ENCODE data around the gene OR9A4.
"Not testable (repeated sequence)": the region's sequence is repeated elsewhere in the genome, so short reads cannot be mapped to it uniquely, and the experiment has no call there.

Gene OR9A4

GRCh38 chr7:141916099-141916498 lies at the start of gene OR9A4:
Gene OR9A4, plus strand, starts transcription at chr7:141916399. Its CDS starts 2,477 bp downstream, at chr7:141918876.
- intact Hi-C loops (cut with DNase I) = no loop called here
- DNase-seq = no peak

GRCh38 chr7:141866974-141867373 lies 49.2 kb upstream of the OR9A4 start:
- DNase-seq = no peak
- intact Hi-C loops (cut with DNase I) = no loop called here

GRCh38 chr7:141872931-141873330 lies 43.3 kb upstream of the OR9A4 start:
- no peak for DNase-seq
- intact Hi-C loops (cut with DNase I) = no loop called here

GRCh38 chr7:141874787-141875186 lies 41.4 kb upstream of the OR9A4 start:
- no peak for DNase-seq
- intact Hi-C loops (cut with DNase I) = no loop called here

- no peak for DNase-seq
- intact Hi-C loops (cut with DNase I) = no loop called here
Observed at GRCh38 chr7:141875453-141875852, 40.7 kb upstream of the OR9A4 start.

GRCh38 chr7:141876371-141876770 lies 39.8 kb upstream of the OR9A4 start:
- DNase-seq = no peak
- intact Hi-C loops (cut with DNase I) = no loop called here

GRCh38 chr7:141877365-141877764 lies 38.8 kb upstream of the OR9A4 start:
- no peak for DNase-seq

GRCh38 chr7:141880960-141881359 lies 35.2 kb upstream of the OR9A4 start:
- intact Hi-C loops (cut with DNase I) = no loop called here
- no peak for DNase-seq

More at GRCh38 chr7:141877365-141877764, 38.8 kb upstream of the OR9A4 start:
- intact Hi-C loops (cut with DNase I) = no loop called here

GRCh38 chr7:141884539-141885225 lies 31.5 kb upstream of the OR9A4 start:
- DNase-seq = no peak
- intact Hi-C loops (cut with DNase I) = no loop called here

GRCh38 chr7:141889321-141889720 lies 26.9 kb upstream of the OR9A4 start:
- intact Hi-C loops (cut with DNase I) = no loop called here
- no peak for DNase-seq

GRCh38 chr7:141891336-141891735 lies 24.9 kb upstream of the OR9A4 start:
- intact Hi-C loops (cut with DNase I) = no loop called here
- DNase-seq = no peak

GRCh38 chr7:141899366-141899765 lies 16.8 kb upstream of the OR9A4 start:
- intact Hi-C loops (cut with DNase I); DNase-seq: not testable (repeated sequence)

GRCh38 chr7:141906285-141906684 lies 9.9 kb upstream of the OR9A4 start:
- no peak for DNase-seq
- intact Hi-C loops (cut with DNase I) = no loop called here

- intact Hi-C loops (cut with DNase I) = no loop called here
- no peak for DNase-seq
Observed at GRCh38 chr7:141911391-141911790, 4.8 kb upstream of the OR9A4 start.

- DNase-seq = no peak
- intact Hi-C loops (cut with DNase I) = no loop called here
Observed at GRCh38 chr7:141915565-141915964, 634 bp upstream of the OR9A4 start.

GRCh38 chr7:141920281-141920680 lies 4.1 kb downstream of the OR9A4 start:
- intact Hi-C loops (cut with DNase I) = no loop called here

GRCh38 chr7:141928146-141928844 lies 12.1 kb downstream of the OR9A4 start:
- no peak for DNase-seq
- intact Hi-C loops (cut with DNase I) = no loop called here

More at GRCh38 chr7:141920281-141920680, 4.1 kb downstream of the OR9A4 start:
- DNase-seq = no peak

GRCh38 chr7:141928845-141929195 lies 12.6 kb downstream of the OR9A4 start:
- DNase-seq = no peak
- intact Hi-C loops (cut with DNase I) = no loop called here

GRCh38 chr7:141930211-141930610 lies 14.0 kb downstream of the OR9A4 start:
- intact Hi-C loops (cut with DNase I) = no loop called here
- no peak for DNase-seq

GRCh38 chr7:141941075-141941474 lies 24.9 kb downstream of the OR9A4 start:
- DNase-seq = no peak
- intact Hi-C loops (cut with DNase I) = no loop called here

- DNase-seq = no peak
Observed at GRCh38 chr7:141943846-141944245, 27.6 kb downstream of the OR9A4 start.

More at GRCh38 chr7:141943846-141944245, 27.6 kb downstream of the OR9A4 start:
- intact Hi-C loops (cut with DNase I) = no loop called here

Measured in head of caudate nucleus (tissue), 42 donors.